KMS-11 (cell line): ENCODE data around the gene SPPL2B.

Source experiments
- H2AFZ ChIP-seq: fragments of 200-600 bp; sonication (generic); 2 replicates; pipeline ENCODE4 v1.6.1; 2016; ENCODE audit warnings: antibody characterized with exemption, mixed run types, low read depth
- H3K27ac ChIP-seq: fragments of 200-600 bp; sonication (generic); 2 replicates; pipeline ENCODE4 v1.6.1; 2016; ENCODE audit warnings: mild to moderate bottlenecking, mixed run types
- H3K27me3 ChIP-seq: fragments of 200-600 bp; sonication (generic); 2 replicates; pipeline ENCODE4 v1.6.1; 2017; ENCODE audit warnings: mild to moderate bottlenecking, low read depth, mixed run types, moderate library complexity; ENCODE audit not compliant: insufficient read depth
- H3K36me3 ChIP-seq: fragments of 200-600 bp; sonication (generic); 2 replicates; pipeline ENCODE4 v1.6.1; 2017; ENCODE audit warnings: mild to moderate bottlenecking, mixed run types; ENCODE audit not compliant: insufficient read depth
- H3K4me1 ChIP-seq: fragments of 200-600 bp; sonication (generic); 2 replicates; pipeline ENCODE4 v1.6.1; 2016; ENCODE audit warnings: mild to moderate bottlenecking, low read depth, mixed run types; ENCODE audit not compliant: poor library complexity, severe bottlenecking
- H3K4me2 ChIP-seq: fragments of 200-600 bp; sonication (generic); 2 replicates; pipeline ENCODE4 v1.7.0; 2016; ENCODE audit warnings: mild to moderate bottlenecking, mixed run types
- H3K4me3 ChIP-seq: fragments of 200-600 bp; sonication (generic); IDR thresholded peaks from 2 replicates; pipeline ENCODE4 v1.6.1; 2017; ENCODE audit warnings: low read depth, low read length, mixed read lengths; ENCODE audit not compliant: insufficient read depth
- H3K79me2 ChIP-seq: fragments of 200-600 bp; sonication (generic); 2 replicates; pipeline ENCODE4 v1.6.1; 2016; ENCODE audit warnings: low read depth, mixed run types; ENCODE audit not compliant: insufficient read depth
- H3K9ac ChIP-seq: fragments of 200-600 bp; sonication (generic); 2 replicates; pipeline ENCODE4 v1.6.1; 2016; ENCODE audit warnings: mild to moderate bottlenecking, mixed run types
- H4K20me1 ChIP-seq: fragments of 200-600 bp; sonication (generic); 2 replicates; pipeline ENCODE4 v1.6.1; 2016; ENCODE audit warnings: mild to moderate bottlenecking, mixed run types; ENCODE audit not compliant: insufficient read depth
- TF ChIP-seq, protein P1 (sequence below): fragments of 200-600 bp; sonication (generic); conservative IDR thresholded peaks from 2 replicates; pipeline ENCODE4 v1.6.1; 2017; ENCODE audit warnings: low read depth, mild to moderate bottlenecking, antibody characterized with exemption, low read length, moderate library complexity, mixed read lengths

The SPPL2B gene

DNA sequence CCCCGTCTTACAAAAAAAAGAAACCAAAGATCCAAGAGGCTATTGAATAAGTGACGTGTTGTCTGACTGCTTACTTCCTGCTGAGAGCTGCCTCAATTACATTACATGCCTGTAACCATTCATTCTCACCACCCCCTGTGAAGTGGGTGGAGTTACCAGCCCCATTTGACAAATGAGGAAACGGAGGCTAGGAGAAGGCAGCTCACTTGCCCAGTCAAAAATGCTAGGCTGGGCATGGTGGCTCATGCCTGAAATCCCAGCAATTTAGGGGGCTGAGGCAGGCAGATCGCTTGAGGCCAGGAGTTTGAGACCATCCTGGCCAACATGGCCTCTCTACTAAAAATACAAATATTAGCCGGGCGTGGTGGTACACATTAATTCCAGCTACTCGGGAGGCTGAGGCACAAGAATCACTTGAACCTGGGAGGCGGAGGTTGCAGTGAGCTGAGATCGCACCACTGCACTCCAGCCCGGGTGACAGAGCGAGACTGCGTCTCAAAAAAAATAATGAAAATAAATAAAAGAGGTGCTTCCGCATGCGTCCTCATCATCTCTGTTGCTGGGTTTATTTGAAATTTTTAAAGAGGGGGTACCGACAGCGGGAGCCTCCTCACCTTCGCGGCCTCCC is 597 bp upstream of the SPPL2B start:
- peaks cover 53% of the 10 kb centered on the region for H3K79me2 ChIP-seq
- peak overlapping the region; percentile 56 for H2AFZ ChIP-seq
- no peaks in the 10 kb centered on the region for H4K20me1 ChIP-seq
- peak overlapping the region; percentile 96 for H3K4me2 ChIP-seq
- no peak overlapping the region for H3K4me3 ChIP-seq
- no peaks in the 10 kb centered on the region for H3K36me3 ChIP-seq
- peak overlapping the region; percentile 56 for H3K27ac ChIP-seq
- H3K9ac ChIP-seq = peak overlapping the region; percentile 83
- H3K4me1 ChIP-seq = peaks cover 24% of the 10 kb centered on the region
- no peaks in the 10 kb centered on the region for H3K27me3 ChIP-seq
- TF ChIP-seq, protein P1, sequence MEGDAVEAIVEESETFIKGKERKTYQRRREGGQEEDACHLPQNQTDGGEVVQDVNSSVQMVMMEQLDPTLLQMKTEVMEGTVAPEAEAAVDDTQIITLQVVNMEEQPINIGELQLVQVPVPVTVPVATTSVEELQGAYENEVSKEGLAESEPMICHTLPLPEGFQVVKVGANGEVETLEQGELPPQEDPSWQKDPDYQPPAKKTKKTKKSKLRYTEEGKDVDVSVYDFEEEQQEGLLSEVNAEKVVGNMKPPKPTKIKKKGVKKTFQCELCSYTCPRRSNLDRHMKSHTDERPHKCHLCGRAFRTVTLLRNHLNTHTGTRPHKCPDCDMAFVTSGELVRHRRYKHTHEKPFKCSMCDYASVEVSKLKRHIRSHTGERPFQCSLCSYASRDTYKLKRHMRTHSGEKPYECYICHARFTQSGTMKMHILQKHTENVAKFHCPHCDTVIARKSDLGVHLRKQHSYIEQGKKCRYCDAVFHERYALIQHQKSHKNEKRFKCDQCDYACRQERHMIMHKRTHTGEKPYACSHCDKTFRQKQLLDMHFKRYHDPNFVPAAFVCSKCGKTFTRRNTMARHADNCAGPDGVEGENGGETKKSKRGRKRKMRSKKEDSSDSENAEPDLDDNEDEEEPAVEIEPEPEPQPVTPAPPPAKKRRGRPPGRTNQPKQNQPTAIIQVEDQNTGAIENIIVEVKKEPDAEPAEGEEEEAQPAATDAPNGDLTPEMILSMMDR = no peak

DNA sequence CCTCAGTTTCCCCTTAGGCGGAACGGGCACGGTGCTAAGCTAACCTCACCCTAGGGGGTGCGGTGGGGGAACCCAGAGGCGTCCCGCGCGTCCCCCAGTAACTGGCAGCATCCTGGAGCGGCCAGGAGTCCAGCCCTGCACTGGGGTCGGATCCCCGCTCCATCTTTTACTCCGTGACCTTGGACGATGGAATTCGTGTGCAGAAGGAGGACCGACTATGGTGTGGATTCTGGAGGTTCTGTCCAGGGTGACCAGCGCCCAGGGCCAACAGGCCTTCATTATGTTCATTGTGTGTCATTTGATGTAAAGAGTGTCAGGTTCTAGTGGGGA is 630 bp downstream of the SPPL2B start:
- peak overlapping the region; percentile 52; the same call in 1 of the 2 replicates for H2AFZ ChIP-seq
- no peaks in the 10 kb centered on the region for H4K20me1 ChIP-seq
- no peak overlapping the region for H3K4me3 ChIP-seq
- TF ChIP-seq, protein P1 = no peak
- H3K9ac ChIP-seq = peak overlapping the region; percentile 83
- H3K79me2 ChIP-seq = peaks cover 53% of the 10 kb centered on the region
- no peaks in the 10 kb centered on the region for H3K27me3 ChIP-seq
- peaks cover 24% of the 10 kb centered on the region for H3K4me1 ChIP-seq
- peak overlapping the region; percentile 56 for H3K27ac ChIP-seq
- no peaks in the 10 kb centered on the region for H3K36me3 ChIP-seq
- H3K4me2 ChIP-seq = peak overlapping the region; percentile 64

DNA sequence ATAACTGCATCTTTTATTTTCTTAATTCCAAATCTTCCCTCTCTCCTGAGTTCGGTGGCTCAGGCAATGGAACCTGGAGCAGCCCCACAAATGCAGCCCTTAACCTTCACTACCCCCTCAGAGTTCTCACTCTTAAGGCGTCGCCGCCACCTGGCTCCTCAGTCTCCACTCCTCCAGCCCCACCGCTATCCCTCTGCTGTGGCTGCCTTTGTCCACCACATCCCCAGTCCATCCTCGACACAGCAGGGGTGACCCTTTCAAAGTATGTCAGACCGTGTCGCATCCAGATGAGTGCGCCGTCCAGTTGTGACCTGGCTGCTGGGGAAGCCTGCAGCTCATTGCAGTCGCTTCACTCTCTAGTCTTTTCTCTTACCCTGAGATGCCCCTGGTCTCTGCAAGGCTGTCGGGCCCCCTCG is 1.0 kb downstream of the SPPL2B start:
- Histone ChIP-seq H3K4me2 (peak overlapping the region; percentile 64), H3K36me3 (no peaks in the 10 kb centered on the region), H2AFZ (no peak overlapping the region), H4K20me1 (no peaks in the 10 kb centered on the region), H3K79me2 (peaks cover 53% of the 10 kb centered on the region), H3K27ac (no peak overlapping the region), H3K27me3 (no peaks in the 10 kb centered on the region), H3K4me1 (peaks cover 24% of the 10 kb centered on the region), H3K4me3 (no peak overlapping the region), H3K9ac (peak overlapping the region; percentile 83; the same call in 1 of the 2 replicates)
- TF ChIP-seq, protein P1 = no peak

DNA sequence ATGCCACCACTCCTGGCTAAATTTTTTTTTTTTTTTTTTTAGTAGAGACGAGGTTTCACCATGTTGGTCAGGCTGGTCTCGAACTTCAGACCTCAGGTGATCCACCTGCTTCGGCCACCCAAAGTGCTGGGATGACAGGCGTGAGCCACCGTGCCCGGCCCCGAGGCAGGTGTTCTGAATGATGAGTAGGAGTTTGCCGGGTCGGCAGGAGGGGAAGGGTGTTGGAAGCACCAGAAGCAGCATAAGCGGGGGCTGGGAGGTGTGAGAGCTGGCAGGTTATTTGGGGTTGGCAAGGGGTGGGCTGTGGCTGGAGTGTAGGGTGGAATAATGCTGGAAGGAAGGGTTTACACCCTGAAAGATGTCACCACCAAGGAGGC is 1.8 kb downstream of the SPPL2B start:
- H2AFZ ChIP-seq = no peak overlapping the region
- peaks cover 53% of the 10 kb centered on the region for H3K79me2 ChIP-seq
- no peak overlapping the region for H3K4me3 ChIP-seq
- H3K4me1 ChIP-seq = peaks cover 24% of the 10 kb centered on the region
- TF ChIP-seq, protein P1 = no peak
- H3K27me3 ChIP-seq = no peaks in the 10 kb centered on the region
- H3K9ac ChIP-seq = no peak overlapping the region
- no peaks in the 10 kb centered on the region for H3K36me3 ChIP-seq
- H3K4me2 ChIP-seq = no peak overlapping the region; the same call in 1 of the 2 replicates
- no peaks in the 10 kb centered on the region for H4K20me1 ChIP-seq
- no peak overlapping the region for H3K27ac ChIP-seq
